B cell (primary cell): Measurements from ENCODE around the gene ELOVL3. TPM values are rescaled to one million over a fixed set of nuclear protein-coding genes. Genes with fewer than 3 reads are reported as not detected.

ENCODE experiments used
- ATAC-seq: fragments of 200-7000 bp; cut with Tn5 transposase; one replicate; pipeline ENCODE4 v1.10.0; 2021; ENCODE audit warnings: low read depth, mild to moderate bottlenecking, moderate number of reproducible peaks, moderate library complexity
- CTCF ChIA-PET: fragments of 350-600 bp; sonication (Branson Sonifier 250); formaldehyde crosslinking; loops from one replicate; lab custom pipeline; 2021; ENCODE audit warnings: antibody characterized with exemption, inconsistent platforms; lab: Charles Lee
- POLR2A ChIA-PET: fragments of 350-600 bp; sonication (Branson Sonifier 250); formaldehyde crosslinking; loops from one replicate; lab custom pipeline; 2021; ENCODE audit warnings: antibody characterized with exemption; lab: Charles Lee
- DNase-seq: peaks from one replicate; pipeline ENCODE4 v3.0.0; 2013
- H2AFZ ChIP-seq: 2 replicates; pipeline ENCODE4 v1.6.1; 2012; ENCODE audit warnings: mild to moderate bottlenecking, low read depth, low read length; ENCODE audit not compliant: insufficient read depth, poor library complexity, severe bottlenecking
- H3K27ac ChIP-seq, 2 donors: 1 replicate in 1 of 2; 2 replicates in 1 of 2; pipeline ENCODE4 v1.5.1; 2012 to 2013; ENCODE audit warnings: low read length in 2 of 2, mild to moderate bottlenecking in 2 of 2, moderate library complexity in 1 of 2
- H3K27me3 ChIP-seq, 4 experiments: fragments of 200-600 bp in 1 of 4; sonication (generic) in 1 of 4; replicated peaks in 1 of 4; 1 replicate in 2 of 4; 2 replicates in 2 of 4; pipeline versions ENCODE4 v1.6.1 to v1.7.0; 2013 to 2016; ENCODE audit warnings: low read length in 3 of 4, mild to moderate bottlenecking in 2 of 4, mixed read lengths in 1 of 4, moderate library complexity in 1 of 4; ENCODE audit not compliant: insufficient read depth in 4 of 4, control insufficient read depth in 3 of 4; ENCODE audit errors: control extremely low read depth in 1 of 4
- H3K36me3 ChIP-seq, 2 experiments: replicated peaks in 1 of 2; 1 replicate in 1 of 2; 2 replicates in 1 of 2; pipeline versions ENCODE4 v1.6.1 to v1.7.1; 2013; ENCODE audit warnings: low read length in 1 of 2; ENCODE audit not compliant: insufficient read depth in 2 of 2, control insufficient read depth in 1 of 2; ENCODE audit errors: control extremely low read depth in 1 of 2, extremely low read depth in 1 of 2
- H3K4me1 ChIP-seq, 2 donors: fragments of 200-600 bp in 1 of 2; sonication (generic) in 1 of 2; 1 replicate in 1 of 2; 2 replicates in 1 of 2; pipeline versions ENCODE4 v1.5.1 to v1.6.1; 2013 to 2017; ENCODE audit warnings: low read length in 2 of 2; ENCODE audit not compliant: control insufficient read depth in 2 of 2, insufficient read depth in 2 of 2
- H3K4me2 ChIP-seq: replicated peaks from 2 replicates; pipeline ENCODE3; 2012; ENCODE audit warnings: mild to moderate bottlenecking, low read depth, low read length; ENCODE audit not compliant: poor library complexity, severe bottlenecking
- H3K4me3 ChIP-seq, 5 experiments: fragments of 200-600 bp in 1 of 5; sonication (generic) in 1 of 5; 1 replicate in 3 of 5; 2 replicates in 2 of 5; pipeline versions ENCODE4 v1.5.1 to v1.7.0; 2011 to 2016; ENCODE audit warnings: low read length in 4 of 5, mild to moderate bottlenecking in 4 of 5, low read depth in 2 of 5, control low read depth in 1 of 5, moderate library complexity in 1 of 5; ENCODE audit not compliant: insufficient read depth in 1 of 5; ENCODE audit errors: control extremely low read depth in 1 of 5, extremely low read depth in 1 of 5
- H3K79me2 ChIP-seq: fragments of 200-600 bp; sonication (generic); one replicate; pipeline ENCODE4 v1.6.0; 2016; ENCODE audit warnings: low read length; ENCODE audit not compliant: control insufficient read depth, insufficient read depth
- H3K9ac ChIP-seq: fragments of 200-600 bp; sonication (generic); 2 replicates; pipeline ENCODE4 v1.6.1; 2017; ENCODE audit warnings: mild to moderate bottlenecking, low read length, moderate library complexity
- H3K9me3 ChIP-seq, 3 donors: one replicate each; pipeline versions ENCODE4 v1.6.1 to v1.7.1; 2013; ENCODE audit warnings: low read length in 2 of 3; ENCODE audit not compliant: control insufficient read depth in 2 of 3, insufficient read depth in 1 of 3; ENCODE audit errors: control extremely low read depth in 1 of 3
- H4K20me1 ChIP-seq: 2 replicates; pipeline ENCODE4 v1.6.0; 2012; ENCODE audit warnings: mild to moderate bottlenecking, low read length; ENCODE audit not compliant: insufficient read depth, control insufficient read depth, poor library complexity, severe bottlenecking
- H3K27ac Mint-ChIP-seq: one replicate; pipeline ENCODE4 v1.8.0; 2021; ENCODE audit warnings: mixed read lengths
- H3K27me3 Mint-ChIP-seq: one replicate; pipeline ENCODE4 v1.8.0; 2021; ENCODE audit warnings: mixed read lengths
- H3K4me1 Mint-ChIP-seq: one replicate; pipeline ENCODE4 v1.8.0; 2021; ENCODE audit warnings: mixed read lengths
- H3K4me3 Mint-ChIP-seq: one replicate; pipeline ENCODE4 v1.8.0; 2021; ENCODE audit warnings: mixed read lengths
- H3K9me3 Mint-ChIP-seq: one replicate; pipeline ENCODE4 v1.8.0; 2022; ENCODE audit warnings: mixed read lengths; ENCODE audit not compliant: insufficient read depth
- CTCF ChIP-seq: fragments of 200-600 bp; IDR thresholded peaks from one replicate; pipeline ENCODE4 v1.8.0; 2022; ENCODE audit warnings: antibody characterized with exemption, mild to moderate bottlenecking
- EZH2 ChIP-seq: IDR thresholded peaks from 2 replicates; pipeline ENCODE4 v1.6.1; 2012; ENCODE audit warnings: borderline replicate concordance, low read depth, mild to moderate bottlenecking, moderate library complexity, low read length; ENCODE audit not compliant: insufficient read depth, poor library complexity, severe bottlenecking
- WGBS: methylation state at CpG from one replicate; pipeline ENCODE4 v1.1.5; 2013; ENCODE audit warnings: missing lambda C conversion rate; ENCODE audit not compliant: insufficient coverage; 5-methylcytosine and 5-hydroxymethylcytosine counted together
- intact Hi-C: fragments of 100-400 bp; cut with micrococcal nuclease; formaldehyde crosslinking; loops from one replicate; pipeline ENCODE4 v1.10.0; 2022
- polyA minus RNA-seq: library from RNA; depleted of rRNA, polyadenylated mRNA; stranded (reverse); fragments of >200 nt; gene quantifications from 2 replicates; pipeline ENCODE4 v1.2.3, GENCODE V29; 2012
- polyA plus RNA-seq: library from polyadenylated mRNA; depleted of rRNA; stranded (reverse); fragments of >200 nt; gene quantifications from 2 replicates; pipeline ENCODE4 v1.2.3, GENCODE V29; 2012
- total RNA-seq, 2 donors: library from RNA; stranded (reverse); fragments of 120-200 nt in 1 of 2; gene quantifications; 1 replicate in 1 of 2; 2 replicates in 1 of 2; pipeline versions ENCODE4 v1.2.3 to v1.2.4, GENCODE V29; 2013 to 2022

ELOVL3 gene
- total RNA-seq (not detected in 2 replicates), polyA plus RNA-seq (not detected in 2 replicates), polyA minus RNA-seq (not detected in 2 replicates)
- total RNA-seq (2013): not detected

- Histone ChIP-seq H3K36me3 (no peaks in the 10 kb centered on the region), H3K79me2 (no peaks in the 10 kb centered on the region), H3K9me3 (peaks cover 0 to 15% (median 0%) of the 10 kb centered on the region in 3 donors), H3K27me3 (peaks cover 0 to 53% (median 36%) of the 10 kb centered on the region in 4 experiments), H3K27ac (no peak within 1 kb of the TSS), H3K4me1 (peaks cover 21 to 26% of the 10 kb centered on the region in 2 donors), H3K4me3 (peak within 1 kb of the TSS in 4 of 5 experiments; percentile 16 to 53 (median 36)), H4K20me1 (no peaks in the 10 kb centered on the region), H3K9ac (peak within 1 kb of the TSS; percentile 56), H3K4me2 (peak within 1 kb of the TSS; percentile 84), H2AFZ (peak within 1 kb of the TSS; percentile 81)
- DNase-seq (peak; percentile 85), ATAC-seq (peak; percentile 89)
- H3K27me3 Mint-ChIP-seq: peaks cover 67% of the 10 kb centered on the region
- no peak within 1 kb of the TSS for H3K27ac Mint-ChIP-seq
- H3K9me3 Mint-ChIP-seq: no peaks in the 10 kb centered on the region
- TF ChIP-seq EZH2: no peak
- TF ChIP-seq CTCF: no peak
- 7% methylated on average over 46 of the region's 47 CpGs for WGBS
- peak within 1 kb of the TSS; percentile 84 for H3K4me3 Mint-ChIP-seq
- ChIA-PET POLR2A (no interaction called here), CTCF (interaction anchor here (0.9 to 11.2 kb wide), 8 partner anchors 8 to 358 kb away, joined by 3 to 391 read pairs (median 8); partner anchors contain the start of gene PITX3)
- H3K4me1 Mint-ChIP-seq: peaks cover 25% of the 10 kb centered on the region
- intact Hi-C loops: loop anchor here (1.0 to 5.0 kb wide), 3 partner anchors 15 to 276 kb away; partner anchors contain the start of genes ACTR1A, PITX3 and SUFU
Measured at GRCh38 chr10:102225646-102226541, at the start of gene ELOVL3. ELOVL3 (plus strand) TSS chr10:102226299; CDS start chr10:102226549, 250 bp downstream.
